Measurements from ENCODE around the gene DHX57.

DNA sequence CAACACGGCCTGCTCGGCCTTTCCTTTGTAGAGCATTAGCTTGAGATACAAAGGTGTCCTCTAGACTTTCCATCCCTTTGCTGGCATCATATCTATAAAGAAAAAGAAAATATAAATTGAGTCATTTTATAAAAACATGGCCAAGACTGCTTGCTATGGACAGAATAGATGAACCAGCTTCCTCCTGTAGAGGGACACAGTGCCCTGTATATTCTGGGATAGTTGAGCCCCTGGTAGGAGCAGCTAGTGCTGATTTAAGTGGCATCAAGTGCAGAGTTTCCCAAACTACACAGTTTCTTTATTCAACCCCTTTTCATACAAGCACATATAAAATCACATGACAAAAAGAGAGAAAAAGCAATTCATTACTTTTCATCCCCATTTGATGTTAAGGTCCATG is 49.8 kb downstream of the DHX57 start:
- TF ChIP-seq, protein P1, sequence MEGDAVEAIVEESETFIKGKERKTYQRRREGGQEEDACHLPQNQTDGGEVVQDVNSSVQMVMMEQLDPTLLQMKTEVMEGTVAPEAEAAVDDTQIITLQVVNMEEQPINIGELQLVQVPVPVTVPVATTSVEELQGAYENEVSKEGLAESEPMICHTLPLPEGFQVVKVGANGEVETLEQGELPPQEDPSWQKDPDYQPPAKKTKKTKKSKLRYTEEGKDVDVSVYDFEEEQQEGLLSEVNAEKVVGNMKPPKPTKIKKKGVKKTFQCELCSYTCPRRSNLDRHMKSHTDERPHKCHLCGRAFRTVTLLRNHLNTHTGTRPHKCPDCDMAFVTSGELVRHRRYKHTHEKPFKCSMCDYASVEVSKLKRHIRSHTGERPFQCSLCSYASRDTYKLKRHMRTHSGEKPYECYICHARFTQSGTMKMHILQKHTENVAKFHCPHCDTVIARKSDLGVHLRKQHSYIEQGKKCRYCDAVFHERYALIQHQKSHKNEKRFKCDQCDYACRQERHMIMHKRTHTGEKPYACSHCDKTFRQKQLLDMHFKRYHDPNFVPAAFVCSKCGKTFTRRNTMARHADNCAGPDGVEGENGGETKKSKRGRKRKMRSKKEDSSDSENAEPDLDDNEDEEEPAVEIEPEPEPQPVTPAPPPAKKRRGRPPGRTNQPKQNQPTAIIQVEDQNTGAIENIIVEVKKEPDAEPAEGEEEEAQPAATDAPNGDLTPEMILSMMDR (IDR thresholded peaks at IDR 0.05) = no peak
- no peak for TF ChIP-seq EZH2 (IDR thresholded peaks at IDR 0.05)
